ENCODE measurements around the gene CREB3L2.
"Not testable (repeated sequence)": the region's sequence is repeated elsewhere in the genome, so short reads cannot be mapped to it uniquely, and the experiment has no call there.

CREB3L2 gene

GRCh38 chr7:137831555-137831954 lies 170.3 kb downstream of the CREB3L2 start:
- not testable (repeated sequence) for DNase-seq

- DNase-seq: no peak
These were observed 172.4 kb downstream of the CREB3L2 start for GRCh38 chr7:137829337-137829992.

GRCh38 chr7:137828456-137828855 lies 173.4 kb downstream of the CREB3L2 start:
- no peak for DNase-seq

GRCh38 chr7:137825489-137825888 lies 176.4 kb downstream of the CREB3L2 start:
- no peak for DNase-seq
